Mesodermal cell (in vitro differentiated cells): Measurements from ENCODE around the gene ADAMTS6.

ENCODE experiments used
- H3K27ac ChIP-seq: 2 replicates; pipeline ENCODE4 v1.7.0; 2013; ENCODE audit warnings: mild to moderate bottlenecking, low read depth, low read length, moderate library complexity; ENCODE audit not compliant: severe bottlenecking
- H3K36me3 ChIP-seq: 2 replicates; pipeline ENCODE4 v1.7.1; 2013; ENCODE audit warnings: mild to moderate bottlenecking, low read length, moderate library complexity; ENCODE audit not compliant: control insufficient read depth, insufficient read depth
- H3K4me1 ChIP-seq: one replicate; pipeline ENCODE4 v1.7.1; 2013; ENCODE audit warnings: mild to moderate bottlenecking, low read length; ENCODE audit not compliant: insufficient read depth, control insufficient read depth, poor library complexity, severe bottlenecking
- H3K4me3 ChIP-seq: 2 replicates; pipeline ENCODE4 v1.7.0; 2013; ENCODE audit warnings: low read length, control low read depth, mild to moderate bottlenecking; ENCODE audit not compliant: insufficient read depth, poor library complexity, severe bottlenecking; ENCODE audit errors: extremely low read depth
- H3K9me3 ChIP-seq: 2 replicates; pipeline ENCODE4 v1.7.1; 2013; ENCODE audit warnings: mild to moderate bottlenecking, low read length, moderate library complexity; ENCODE audit not compliant: control insufficient read depth
- WGBS, 2 experiments: methylation state at CpG; one replicate each; pipeline ENCODE4 v1.1.5; 2013; ENCODE audit warnings: missing lambda C conversion rate in 2 of 2; ENCODE audit not compliant: insufficient coverage in 2 of 2; 5-methylcytosine and 5-hydroxymethylcytosine counted together

Gene ADAMTS6

GRCh38 chr5:65483546-65484346 is 2.0 kb upstream of the ADAMTS6 start:
- H3K36me3 ChIP-seq: peaks cover 5% of the 10 kb centered on the region
- no peaks in the 10 kb centered on the region for H3K9me3 ChIP-seq
- peak overlapping the region; percentile 86 for H3K27ac ChIP-seq
- H3K4me1 ChIP-seq: no peaks in the 10 kb centered on the region
- H3K4me3 ChIP-seq: no peak overlapping the region
- WGBS, 2 experiments: 50 to 67% methylated on average over 1 of the region's 3 CpGs

- Histone ChIP-seq H3K36me3 (no peaks in the 10 kb centered on the region), H3K27ac (peak overlapping the region; percentile 86), H3K9me3 (no peaks in the 10 kb centered on the region), H3K4me1 (no peaks in the 10 kb centered on the region), H3K4me3 (peak overlapping the region; percentile 54)
- 0 to 3% methylated on average over 6 of the region's 12 CpGs for WGBS, 2 experiments
Observed at GRCh38 chr5:65482736-65483545, 1.2 kb upstream of the ADAMTS6 start.

- 0% methylated on average over 2 of the region's 6 CpGs; no CpG with 5 or more reads in 1 of the 2 experiments for WGBS, 2 experiments
- H3K4me3 ChIP-seq: peak overlapping the region; percentile 54
- H3K36me3 ChIP-seq: no peaks in the 10 kb centered on the region
- peak overlapping the region; percentile 86 for H3K27ac ChIP-seq
- H3K4me1 ChIP-seq: no peaks in the 10 kb centered on the region
- H3K9me3 ChIP-seq: no peaks in the 10 kb centered on the region
Observed at GRCh38 chr5:65482296-65482735, 596 bp upstream of the ADAMTS6 start.

GRCh38 chr5:65481171-65481581 is 544 bp downstream of the ADAMTS6 start:
- WGBS, 2 experiments: 5 to 21% methylated on average over 2 to 4 of the region's 7 CpGs
- peak overlapping the region; percentile 86 for H3K27ac ChIP-seq

GRCh38 chr5:65480306-65480865 is 1.3 kb downstream of the ADAMTS6 start:
- Histone ChIP-seq H3K4me3 (peak overlapping the region; percentile 54), H3K27ac (peak overlapping the region; percentile 86), H3K4me1 (no peaks in the 10 kb centered on the region), H3K9me3 (no peaks in the 10 kb centered on the region), H3K36me3 (no peaks in the 10 kb centered on the region)
- WGBS, 2 experiments: 5 to 15% methylated on average over 11 to 13 of the region's 15 CpGs

More at GRCh38 chr5:65481171-65481581, 544 bp downstream of the ADAMTS6 start:
- H3K4me3 ChIP-seq: peak overlapping the region; percentile 54
- no peaks in the 10 kb centered on the region for H3K36me3 ChIP-seq
- H3K9me3 ChIP-seq: no peaks in the 10 kb centered on the region
- H3K4me1 ChIP-seq: no peaks in the 10 kb centered on the region

- Histone ChIP-seq H3K36me3 (no peaks in the 10 kb centered on the region), H3K27ac (no peak overlapping the region), H3K4me1 (no peaks in the 10 kb centered on the region), H3K4me3 (peak overlapping the region; percentile 54), H3K9me3 (no peaks in the 10 kb centered on the region)
- WGBS, 2 experiments: no CpG with 5 or more reads among the region's 1 CpG
Observed at GRCh38 chr5:65479527-65479926, 2.2 kb downstream of the ADAMTS6 start.

GRCh38 chr5:65478336-65478735 is 3.4 kb downstream of the ADAMTS6 start:
- Histone ChIP-seq H3K36me3 (no peaks in the 10 kb centered on the region), H3K4me1 (no peaks in the 10 kb centered on the region), H3K4me3 (no peak overlapping the region), H3K27ac (no peak overlapping the region), H3K9me3 (no peaks in the 10 kb centered on the region)
- no CpG with 5 or more reads among the region's 1 CpG for WGBS, 2 experiments

GRCh38 chr5:65475895-65476294 is 5.8 kb downstream of the ADAMTS6 start:
- Histone ChIP-seq H3K27ac (no peak overlapping the region), H3K4me3 (no peak overlapping the region), H3K9me3 (no peaks in the 10 kb centered on the region), H3K36me3 (no peaks in the 10 kb centered on the region), H3K4me1 (no peaks in the 10 kb centered on the region)
- WGBS, 2 experiments: 80 to 100% methylated on average over 1 of the region's 1 CpG

- H3K27ac ChIP-seq: no peak overlapping the region
Observed at GRCh38 chr5:65475336-65475735, 6.4 kb downstream of the ADAMTS6 start.

GRCh38 chr5:65474130-65474711 is 7.5 kb downstream of the ADAMTS6 start:
- Histone ChIP-seq H3K4me3 (no peak overlapping the region), H3K4me1 (no peaks in the 10 kb centered on the region), H3K9me3 (no peaks in the 10 kb centered on the region), H3K36me3 (no peaks in the 10 kb centered on the region), H3K27ac (no peak overlapping the region)
- WGBS, 2 experiments: 40 to 100% methylated on average over 1 of the region's 3 CpGs

More at GRCh38 chr5:65475336-65475735, 6.4 kb downstream of the ADAMTS6 start:
- Histone ChIP-seq H3K4me3 (no peak overlapping the region), H3K9me3 (no peaks in the 10 kb centered on the region), H3K36me3 (no peaks in the 10 kb centered on the region), H3K4me1 (no peaks in the 10 kb centered on the region)
- 87 to 100% methylated on average over 2 of the region's 4 CpGs for WGBS, 2 experiments
